Lower leg skin (tissue), 4 donors: ENCODE measurements around the gene SLC9C2. TPM values are rescaled to one million over a fixed set of nuclear protein-coding genes. Genes with fewer than 3 reads are reported as not detected.

Experiments
- DNase-seq, 2 donors: peaks; one replicate each; pipeline ENCODE4 v3.0.0-alpha.2; 2019; ENCODE audit warnings: low spot score in 2 of 2
- H3K4me3 ChIP-seq: fragments of 200-600 bp; sonication (generic); 2 replicates; pipeline ENCODE4 v1.5.1; 2017; ENCODE audit warnings: mild to moderate bottlenecking, low read depth; ENCODE audit not compliant: poor library complexity, severe bottlenecking
- POLR2A ChIP-seq, 2 donors: fragments of 450-650 bp; IDR thresholded peaks; one replicate each; pipeline ENCODE4 v1.6.1; 2016 to 2017; ENCODE audit warnings: antibody characterized with exemption in 2 of 2, mild to moderate bottlenecking in 1 of 2, moderate library complexity in 1 of 2
- WGBS, 2 donors: methylation state at CpG; one replicate each; pipeline ENCODE4 v1.1.5; 2018; 5-methylcytosine and 5-hydroxymethylcytosine counted together
- intact Hi-C: fragments of 100-400 bp; cut with DNase I; formaldehyde crosslinking; loops from one replicate; pipeline ENCODE4 v1.15.0; 2023; ENCODE audit warnings: low total_unique reads
- total RNA-seq, 4 donors: library from RNA; depleted of rRNA; stranded (reverse); fragments of >200 nt; gene quantifications; one replicate each; pipeline ENCODE4 v1.1.0, GENCODE V29; 2016
- TF ChIP-seq, protein P1 (sequence below), 3 donors: fragments of 450-650 bp; IDR thresholded peaks; one replicate each; pipeline ENCODE4 v1.5.1; 2016; ENCODE audit warnings: antibody characterized with exemption in 3 of 3, mild to moderate bottlenecking in 3 of 3, moderate library complexity in 2 of 3

The SLC9C2 gene
- total RNA-seq, 4 donors from 2014 or later = not detected

DNA sequence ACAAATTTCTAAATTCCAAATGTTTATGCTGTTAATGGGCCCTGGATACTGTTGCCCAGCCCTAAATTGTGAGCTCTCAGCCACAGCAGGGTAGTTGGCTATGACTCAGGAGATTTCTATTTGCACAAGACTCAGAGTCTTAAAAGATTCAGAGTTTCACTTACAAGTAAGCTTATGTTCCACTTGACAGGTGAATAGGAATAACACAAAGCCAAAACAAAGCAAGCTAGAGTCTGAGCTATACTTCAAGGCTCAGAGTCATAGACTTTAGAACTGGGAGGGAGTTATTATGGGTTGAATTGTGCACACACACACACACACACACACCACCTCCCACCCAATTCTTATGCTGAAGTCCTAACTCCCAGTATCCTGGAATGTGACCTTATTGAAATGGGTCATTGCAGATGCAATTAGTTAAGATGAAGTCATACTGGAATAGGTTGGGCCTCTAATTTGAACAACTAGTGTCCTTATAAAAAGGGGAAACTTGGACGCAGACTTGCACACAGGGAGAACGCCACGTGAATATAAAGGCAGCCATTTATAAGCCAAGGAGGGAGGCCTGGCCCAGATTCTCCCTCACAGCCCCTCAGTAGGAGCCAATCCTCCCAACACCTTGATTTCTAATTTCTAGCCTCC, 95.5 kb downstream of the SLC9C2 start:
- intact Hi-C loops = no loop called here
- WGBS, 2 donors = 78 to 84% methylated on average over 3 of the region's 3 CpGs
- no peak for TF ChIP-seq POLR2A (IDR thresholded peaks at IDR 0.05)
- no peak for DNase-seq
- H3K4me3 ChIP-seq = no peak overlapping the region

DNA sequence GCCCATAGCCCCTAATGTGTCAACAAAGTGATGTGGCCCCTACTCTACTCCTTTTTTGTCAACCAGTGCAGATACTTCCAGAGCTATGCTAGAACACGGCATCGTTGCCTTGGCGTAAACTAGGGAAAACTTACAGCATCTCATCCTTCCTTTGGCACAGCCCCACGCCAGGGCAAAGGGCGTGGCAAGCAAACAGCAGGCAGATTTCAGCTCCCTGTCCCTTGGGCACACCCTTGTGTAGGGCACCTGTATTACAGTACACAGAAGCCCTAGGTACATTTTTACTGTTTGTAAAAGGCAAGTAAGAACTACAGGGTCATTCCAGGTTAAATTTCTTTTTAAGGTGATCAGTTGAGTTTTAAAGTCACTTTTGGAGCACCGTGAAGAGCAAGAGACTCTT, 96.4 kb downstream of the SLC9C2 start:
- TF ChIP-seq POLR2A (IDR thresholded peaks at IDR 0.05) = no peak
- TF ChIP-seq, protein P1, sequence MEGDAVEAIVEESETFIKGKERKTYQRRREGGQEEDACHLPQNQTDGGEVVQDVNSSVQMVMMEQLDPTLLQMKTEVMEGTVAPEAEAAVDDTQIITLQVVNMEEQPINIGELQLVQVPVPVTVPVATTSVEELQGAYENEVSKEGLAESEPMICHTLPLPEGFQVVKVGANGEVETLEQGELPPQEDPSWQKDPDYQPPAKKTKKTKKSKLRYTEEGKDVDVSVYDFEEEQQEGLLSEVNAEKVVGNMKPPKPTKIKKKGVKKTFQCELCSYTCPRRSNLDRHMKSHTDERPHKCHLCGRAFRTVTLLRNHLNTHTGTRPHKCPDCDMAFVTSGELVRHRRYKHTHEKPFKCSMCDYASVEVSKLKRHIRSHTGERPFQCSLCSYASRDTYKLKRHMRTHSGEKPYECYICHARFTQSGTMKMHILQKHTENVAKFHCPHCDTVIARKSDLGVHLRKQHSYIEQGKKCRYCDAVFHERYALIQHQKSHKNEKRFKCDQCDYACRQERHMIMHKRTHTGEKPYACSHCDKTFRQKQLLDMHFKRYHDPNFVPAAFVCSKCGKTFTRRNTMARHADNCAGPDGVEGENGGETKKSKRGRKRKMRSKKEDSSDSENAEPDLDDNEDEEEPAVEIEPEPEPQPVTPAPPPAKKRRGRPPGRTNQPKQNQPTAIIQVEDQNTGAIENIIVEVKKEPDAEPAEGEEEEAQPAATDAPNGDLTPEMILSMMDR (IDR thresholded peaks at IDR 0.05) = no peak

DNA sequence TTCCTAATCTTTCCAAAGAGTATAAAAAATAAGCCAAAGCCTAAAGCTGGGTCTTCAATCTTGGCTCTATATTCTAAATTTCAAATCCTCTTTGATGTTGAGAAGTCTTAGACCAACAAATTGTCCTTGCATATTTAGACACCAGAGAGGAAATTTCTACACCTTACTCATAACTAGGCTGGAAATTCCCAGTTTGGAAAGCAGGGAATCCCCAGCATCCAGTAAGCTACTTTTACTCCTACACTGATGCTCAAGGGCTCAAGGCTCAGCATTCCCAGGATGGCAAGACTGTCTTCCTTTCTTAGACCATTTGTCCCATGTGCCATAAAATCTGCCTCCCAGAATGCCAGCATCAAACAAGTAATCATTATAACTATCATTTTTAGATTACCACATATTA, 97.5 kb downstream of the SLC9C2 start:
- intact Hi-C loops = no loop called here
- no peak overlapping the region for H3K4me3 ChIP-seq
- no peak for DNase-seq
- TF ChIP-seq POLR2A (IDR thresholded peaks at IDR 0.05) = no peak
- TF ChIP-seq, protein P1 (IDR thresholded peaks at IDR 0.05) = no peak

More for the DNA sequence above, 96.4 kb downstream of the SLC9C2 start:
- DNase-seq = no peak
- intact Hi-C loops = no loop called here
- 72 to 84% methylated on average over 6 of the region's 6 CpGs for WGBS, 2 donors
- H3K4me3 ChIP-seq = no peak overlapping the region

DNA sequence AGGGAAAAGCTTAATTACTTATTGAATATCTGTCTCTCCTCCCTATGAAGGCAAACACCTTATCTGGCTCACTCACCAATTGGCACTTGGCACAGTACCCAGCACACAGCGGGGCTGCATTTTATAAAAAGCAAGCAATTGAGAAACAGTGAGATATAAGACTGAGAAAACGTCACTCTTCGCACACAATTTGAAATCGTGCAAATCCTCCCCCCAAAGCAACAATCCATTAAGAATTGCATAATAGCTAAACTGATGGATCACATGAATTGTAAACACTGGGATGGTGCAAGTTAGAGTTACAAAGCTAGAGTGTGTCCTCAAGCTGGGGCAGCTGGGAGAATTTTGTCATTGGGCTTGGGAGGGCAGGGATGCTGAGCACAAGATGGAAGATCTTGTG, 98.6 kb downstream of the SLC9C2 start:
- DNase-seq = no peak
- no peak overlapping the region for H3K4me3 ChIP-seq
- TF ChIP-seq, protein P1 (IDR thresholded peaks at IDR 0.05) = no peak
- no peak for TF ChIP-seq POLR2A (IDR thresholded peaks at IDR 0.05)
- WGBS, 2 donors = 85 to 92% methylated on average over 4 of the region's 4 CpGs
- intact Hi-C loops = no loop called here

DNA sequence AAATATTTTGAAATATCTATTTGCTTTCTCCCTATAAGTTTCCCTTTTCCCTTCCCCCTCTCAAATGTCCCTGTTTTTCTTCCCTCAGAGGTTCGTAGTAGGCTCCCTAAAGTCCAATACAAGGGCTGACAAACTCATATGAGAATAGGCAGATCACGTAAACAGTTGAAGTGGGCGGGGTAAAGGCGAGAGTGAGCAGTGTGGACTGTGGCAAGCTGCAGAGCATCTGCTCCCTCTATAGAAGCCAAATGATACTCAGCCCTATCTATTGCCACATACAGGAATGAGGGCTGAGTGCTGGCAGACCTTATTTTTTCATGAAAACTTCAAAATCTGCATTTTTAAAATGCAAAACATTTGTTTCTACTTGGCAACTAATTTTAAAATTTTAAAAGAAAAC, 99.5 kb downstream of the SLC9C2 start:
- TF ChIP-seq, protein P1 (IDR thresholded peaks at IDR 0.05) = no peak
- no peak for TF ChIP-seq POLR2A (IDR thresholded peaks at IDR 0.05)
- WGBS, 2 donors = 37 to 39% methylated on average over 4 of the region's 4 CpGs
- intact Hi-C loops = no loop called here
- no peak overlapping the region for H3K4me3 ChIP-seq
- DNase-seq = no peak

DNA sequence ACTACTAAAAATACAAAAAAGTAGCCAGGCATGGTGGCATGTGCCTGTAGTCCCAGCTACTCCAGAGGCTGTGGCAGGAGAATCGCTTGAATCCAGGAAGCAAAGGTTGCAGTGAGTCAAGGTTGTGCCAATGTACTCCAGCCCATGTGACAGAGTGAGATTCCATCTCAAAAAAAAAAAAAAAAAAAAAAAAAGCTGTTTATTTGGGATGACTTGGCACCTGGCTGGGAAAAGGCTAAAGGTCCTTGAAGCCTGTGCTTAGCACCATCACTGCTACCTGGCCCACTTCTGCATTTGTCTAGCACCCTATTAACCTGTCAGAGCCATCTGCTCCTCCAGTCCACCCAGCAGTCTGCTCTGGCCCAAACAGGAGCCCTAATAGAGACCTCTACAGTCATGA, 100.8 kb downstream of the SLC9C2 start:
- intact Hi-C loops = no loop called here
- 95% methylated on average over 1 of the region's 1 CpG for WGBS, 2 donors
- no peak for TF ChIP-seq POLR2A (IDR thresholded peaks at IDR 0.05)
- TF ChIP-seq, protein P1 (IDR thresholded peaks at IDR 0.05) = no peak
- no peak overlapping the region for H3K4me3 ChIP-seq
- no peak for DNase-seq
